Gastroesophageal sphincter (tissue), 4 donors: ENCODE measurements around the gene SLC35D2. TPM values are rescaled to one million over a fixed set of nuclear protein-coding genes. Genes with fewer than 3 reads are reported as not detected.
A peak's percentile ranks its signal among the peaks of the same experiment; 100 is the strongest.

Experiments
- ATAC-seq: fragments of 150-250 bp; one replicate; pipeline ENCODE4 v1.9.1; 2016; ENCODE audit warnings: mild to moderate bottlenecking, moderate library complexity
- H3K27ac ChIP-seq, 4 donors: fragments of 200-600 bp; sonication (generic) in 3 of 4; 1 replicate in 3 of 4; 2 replicates in 1 of 4; pipeline ENCODE4 v1.5.1; 2016 to 2019
- H3K27me3 ChIP-seq: fragments of 200-600 bp; sonication (generic); one replicate; pipeline ENCODE4 v1.5.1; 2019
- H3K36me3 ChIP-seq, 2 donors: fragments of 200-600 bp; sonication (generic); one replicate each; pipeline ENCODE4 v1.5.1; 2019; ENCODE audit warnings: control low read depth in 1 of 2
- H3K4me1 ChIP-seq, 3 donors: fragments of 200-600 bp; sonication (generic); 1 replicate in 2 of 3; 2 replicates in 1 of 3; pipeline ENCODE4 v1.5.1; 2016 to 2019; ENCODE audit warnings: control low read depth in 2 of 3
- H3K4me3 ChIP-seq, 2 donors: fragments of 200-600 bp; sonication (generic); one replicate each; pipeline ENCODE4 v1.5.1; 2019; ENCODE audit warnings: mild to moderate bottlenecking in 1 of 2, moderate library complexity in 1 of 2
- H3K9me3 ChIP-seq, 3 donors: fragments of 200-600 bp; sonication (generic); one replicate each; pipeline ENCODE4 v1.5.1; 2017 to 2019; ENCODE audit warnings: control low read depth in 2 of 3
- CTCF ChIP-seq, 4 experiments: fragments of 200-600 bp in 2 of 4; fragments of 450-650 bp in 2 of 4; sonication (generic) in 1 of 4; IDR thresholded peaks; one replicate each; pipeline ENCODE4 v1.5.1; 2017 to 2019; ENCODE audit warnings: antibody characterized with exemption in 4 of 4, mild to moderate bottlenecking in 2 of 4, moderate library complexity in 2 of 4
- EP300 ChIP-seq: sonication (generic); formaldehyde crosslinking; IDR thresholded peaks from one replicate; pipeline ENCODE4 v1.6.1; 2017; ENCODE audit warnings: antibody characterized with exemption, mild to moderate bottlenecking
- POLR2A ChIP-seq, 2 donors: fragments of 450-650 bp; IDR thresholded peaks; one replicate each; pipeline ENCODE4 v1.6.1; 2017; ENCODE audit warnings: antibody characterized with exemption in 2 of 2, mild to moderate bottlenecking in 2 of 2, moderate library complexity in 1 of 2
- POLR2AphosphoS5 ChIP-seq: sonication (generic); formaldehyde crosslinking; IDR thresholded peaks from one replicate; pipeline ENCODE4 v1.6.1; 2017; ENCODE audit warnings: antibody characterized with exemption
- WGBS, 2 donors: methylation state at CpG; one replicate each; pipeline ENCODE4 v1.1.5; 2018; ENCODE audit warnings: low coverage in 1 of 2; 5-methylcytosine and 5-hydroxymethylcytosine counted together
- total RNA-seq, 4 donors: library from RNA; depleted of rRNA; stranded (reverse); fragments of >200 nt; gene quantifications; one replicate each; pipeline ENCODE4 v1.1.0, GENCODE V29; 2016

The SLC35D2 gene
- total RNA-seq, 4 donors from 2014 or later = 16.6 to 39.3 (median 26.1) TPM

DNA sequence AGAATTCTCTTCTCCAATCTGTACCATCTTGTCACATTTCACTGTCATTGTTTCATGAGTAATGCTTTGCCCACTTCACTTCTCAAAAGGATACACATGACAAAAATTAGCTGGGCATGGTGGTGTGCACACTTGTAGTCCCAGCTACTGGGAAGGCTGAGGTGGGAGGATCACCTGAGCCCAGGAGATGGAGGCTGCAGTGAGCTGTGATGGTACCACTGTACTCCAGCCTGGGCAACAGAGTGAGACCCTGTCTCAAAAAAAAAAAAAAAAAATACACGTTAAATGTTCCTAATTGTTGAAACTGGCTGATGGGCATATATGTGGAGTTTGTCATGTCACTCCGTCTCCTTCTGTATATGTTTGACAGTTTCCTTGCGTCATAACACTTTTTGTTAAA lies 45.2 kb downstream of the SLC35D2 start:
- no peak for ATAC-seq
- Histone ChIP-seq H3K27ac (no peak overlapping the region), H3K27me3 (no peaks in the 10 kb centered on the region), H3K4me3 (no peak overlapping the region), H3K36me3 (peaks cover 0 to 40% of the 10 kb centered on the region in 2 donors), H3K4me1 (peaks cover 0 to 22% (median 0%) of the 10 kb centered on the region in 3 donors), H3K9me3 (no peaks in the 10 kb centered on the region)
- no peak for TF ChIP-seq EP300
- TF ChIP-seq POLR2AphosphoS5 = no peak
- no peak for TF ChIP-seq POLR2A (IDR thresholded peaks at IDR 0.05)
- TF ChIP-seq CTCF (IDR thresholded peaks at IDR 0.05) = no peak
- WGBS, 2 donors = 84 to 91% methylated on average over 3 of the region's 3 CpGs

DNA sequence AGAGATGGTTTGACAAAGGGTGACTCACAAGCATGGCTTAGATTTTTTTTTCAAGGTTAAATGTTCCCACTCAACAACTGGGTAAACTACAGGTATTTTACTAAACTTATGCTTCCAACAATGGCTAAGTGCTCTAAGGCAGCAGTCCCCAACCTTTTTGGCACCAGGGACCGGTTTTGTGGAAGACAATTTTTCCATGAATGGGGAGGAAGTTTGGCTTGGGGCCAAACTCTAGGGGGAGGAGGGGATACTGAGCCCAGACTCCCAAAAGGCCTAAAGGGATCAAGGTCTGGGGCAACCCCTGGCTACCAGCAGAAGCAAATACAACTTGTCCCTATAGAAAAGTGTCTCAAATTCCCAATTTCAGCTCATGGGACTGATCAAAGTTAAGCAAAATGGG lies 49.6 kb downstream of the SLC35D2 start:
- ATAC-seq = no peak
- no CpG with 5 or more reads among the region's 1 CpG for WGBS, 2 donors
- Histone ChIP-seq H3K4me1 (peaks cover 0 to under 1% (median 0%) of the 10 kb centered on the region in 3 donors), H3K9me3 (no peaks in the 10 kb centered on the region), H3K4me3 (no peak overlapping the region), H3K36me3 (peaks cover 0 to 43% of the 10 kb centered on the region in 2 donors), H3K27me3 (no peaks in the 10 kb centered on the region), H3K27ac (no peak overlapping the region)
- TF ChIP-seq EP300 (no peak), CTCF (IDR thresholded peaks at IDR 0.05) (no peak), POLR2A (IDR thresholded peaks at IDR 0.05) (no peak), POLR2AphosphoS5 (no peak)

- TF ChIP-seq CTCF (IDR thresholded peaks at IDR 0.05) (no peak), POLR2A (IDR thresholded peaks at IDR 0.05) (no peak), EP300 (no peak), POLR2AphosphoS5 (no peak)
- H3K36me3 ChIP-seq = peaks cover 0 to 48% of the 10 kb centered on the region in 2 donors
- H3K4me3 ChIP-seq = no peak overlapping the region
- ATAC-seq = no peak
- no peaks in the 10 kb centered on the region for H3K4me1 ChIP-seq
- WGBS, 2 donors = 88 to 91% methylated on average over 5 to 8 of the region's 9 CpGs
- H3K27me3 ChIP-seq = no peaks in the 10 kb centered on the region
- H3K9me3 ChIP-seq = no peaks in the 10 kb centered on the region
- no peak overlapping the region for H3K27ac ChIP-seq
Measured at GRCh38 chr9:96331236-96331947, 52.1 kb downstream of the SLC35D2 start.

DNA sequence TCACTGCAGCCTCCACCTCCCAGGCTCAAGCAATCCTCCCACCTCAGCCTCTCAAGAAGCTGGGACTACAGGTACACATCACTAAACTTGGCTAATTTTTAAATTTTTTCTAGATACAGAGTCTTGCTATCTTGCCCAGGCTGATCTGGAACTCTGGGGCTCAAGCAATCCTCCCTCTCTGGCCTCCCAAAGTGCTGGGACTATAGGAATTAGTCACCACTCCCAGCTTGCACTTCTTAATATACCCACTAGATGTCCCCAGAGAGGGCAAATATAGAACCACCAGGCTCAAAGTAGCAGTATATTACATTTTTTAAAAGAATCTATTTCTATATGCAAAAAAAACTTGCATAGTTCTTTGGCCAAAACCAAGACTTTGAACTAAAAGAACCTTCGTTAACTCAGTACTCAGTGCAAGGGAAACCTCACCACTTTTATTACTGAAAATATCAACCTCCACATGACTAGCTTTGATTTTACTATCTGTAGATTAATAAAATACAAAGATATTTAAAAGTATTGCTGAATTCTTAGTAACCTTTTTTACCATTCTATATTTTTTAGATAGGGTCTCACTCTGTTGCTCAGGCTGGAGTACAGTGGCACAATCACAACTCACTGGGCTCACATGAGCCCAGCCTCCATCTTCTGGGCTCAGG lies 55.7 kb downstream of the SLC35D2 start:
- WGBS, 2 donors = 21 to 33% methylated on average over 1 of the region's 1 CpG
- H3K27ac ChIP-seq = no peak overlapping the region

More for the DNA sequence above, 55.7 kb downstream of the SLC35D2 start:
- Histone ChIP-seq H3K4me3 (no peak overlapping the region), H3K4me1 (no peaks in the 10 kb centered on the region), H3K9me3 (no peaks in the 10 kb centered on the region), H3K27me3 (no peaks in the 10 kb centered on the region), H3K36me3 (peaks cover 0 to 41% of the 10 kb centered on the region in 2 donors)
- TF ChIP-seq POLR2AphosphoS5 (no peak), CTCF (IDR thresholded peaks at IDR 0.05) (peak; percentile 82 to 87 (median 85))
- ATAC-seq = peak; percentile 72
